GM18951 (cell line): ENCODE measurements around the gene OR2M2.

Experiments
- POLR2A ChIP-seq: IDR thresholded peaks from 4 replicates; pipeline ENCODE4 v1.6.1; 2011; ENCODE audit warnings: mild to moderate bottlenecking; ENCODE audit not compliant: insufficient read length, insufficient read depth; ENCODE audit errors: extremely low read depth
- in situ Hi-C: fragments of 300-500 bp; cut with MboI; formaldehyde crosslinking; loops from one replicate; pipeline ENCODE4 v1.12.0; 2022; ENCODE audit warnings: low sequenced_read_pairs, mixed read lengths, inconsistent platforms; ENCODE audit not compliant: unreplicated experiment

The OR2M2 gene, protein sequence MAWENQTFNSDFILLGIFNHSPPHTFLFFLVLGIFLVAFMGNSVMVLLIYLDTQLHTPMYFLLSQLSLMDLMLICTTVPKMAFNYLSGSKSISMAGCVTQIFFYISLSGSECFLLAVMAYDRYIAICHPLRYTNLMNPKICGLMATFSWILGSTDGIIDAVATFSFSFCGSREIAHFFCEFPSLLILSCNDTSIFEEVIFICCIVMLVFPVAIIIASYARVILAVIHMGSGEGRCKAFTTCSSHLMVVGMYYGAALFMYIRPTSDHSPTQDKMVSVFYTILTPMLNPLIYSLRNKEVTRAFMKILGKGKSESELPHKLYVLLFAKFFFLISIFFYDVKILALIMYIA

DNA sequence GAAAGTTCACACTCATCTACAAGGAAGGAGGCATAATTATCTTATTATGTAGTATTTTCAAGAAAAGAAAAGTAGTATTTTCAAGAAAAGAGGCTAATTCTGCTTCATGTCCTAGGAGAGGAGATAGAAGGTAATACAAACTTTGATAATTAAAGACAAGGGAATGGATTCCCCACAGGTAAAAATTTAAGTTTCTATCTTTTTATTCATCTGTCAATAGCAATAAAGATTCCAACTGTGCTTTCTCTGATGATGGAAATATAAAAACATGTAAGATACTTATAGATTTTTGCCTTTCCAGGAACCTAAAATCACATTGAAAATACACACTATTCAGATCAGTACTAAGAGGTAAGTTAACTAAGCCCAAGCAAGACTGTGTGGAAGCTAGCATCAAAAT lies at the start of gene OR2M2:
Gene OR2M2 (plus strand): TSS at position 301 of the 400 bp plus-strand sequence. CDS start 5,165 bp downstream, outside the sequence.
- in situ Hi-C loops: no loop called here

GRCh38 chr1:248127653-248128052 lies 47.0 kb upstream of the OR2M2 start:
- TF ChIP-seq POLR2A: no peak
- in situ Hi-C loops: no loop called here

More for the DNA sequence above, at the start of gene OR2M2:
- no peak for TF ChIP-seq POLR2A

DNA sequence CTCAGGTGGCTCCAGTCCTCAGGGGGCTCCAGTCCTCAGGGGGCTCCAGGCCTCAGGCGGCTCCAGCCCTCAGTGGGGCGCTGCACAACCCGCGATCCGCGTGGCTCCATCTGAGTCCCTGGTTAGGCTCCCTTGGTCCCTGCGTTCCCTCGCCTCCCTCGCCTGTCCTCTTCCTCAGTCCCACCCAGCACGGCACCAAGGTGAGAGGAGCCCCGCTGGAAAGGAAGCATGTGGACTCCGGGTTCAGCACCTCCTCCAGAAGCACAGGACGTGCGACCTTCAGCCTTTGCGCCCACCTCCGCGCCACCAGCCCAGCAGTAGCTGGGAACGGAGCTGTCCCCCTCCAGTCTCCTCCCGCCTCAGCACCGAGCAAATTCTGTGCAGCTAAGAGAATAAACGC lies 37.8 kb upstream of the OR2M2 start:
- in situ Hi-C loops: no loop called here
- TF ChIP-seq POLR2A: no peak

- in situ Hi-C loops: no loop called here
Measured at GRCh38 chr1:248140846-248141245, 33.8 kb upstream of the OR2M2 start.

DNA sequence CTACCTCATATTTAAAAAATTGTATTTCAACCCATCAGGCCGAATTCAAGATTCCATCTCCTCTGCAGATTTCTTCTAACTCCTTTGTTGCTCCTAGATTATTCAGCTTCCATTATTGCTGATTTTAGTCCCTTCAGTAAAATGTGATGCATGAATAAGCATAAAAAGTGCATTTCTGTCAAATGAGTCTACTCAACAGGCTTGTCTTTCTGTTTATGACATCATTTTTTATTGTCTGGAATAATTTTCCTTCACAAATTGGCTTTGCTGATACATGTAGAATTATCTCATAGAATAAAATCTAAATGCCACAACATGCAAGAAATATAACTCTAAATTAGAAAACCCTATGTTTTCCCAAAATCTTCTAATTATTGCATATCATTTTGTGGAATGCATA lies 31.3 kb upstream of the OR2M2 start:
- in situ Hi-C loops: no loop called here
- no peak for TF ChIP-seq POLR2A

More at GRCh38 chr1:248140846-248141245, 33.8 kb upstream of the OR2M2 start:
- no peak for TF ChIP-seq POLR2A

DNA sequence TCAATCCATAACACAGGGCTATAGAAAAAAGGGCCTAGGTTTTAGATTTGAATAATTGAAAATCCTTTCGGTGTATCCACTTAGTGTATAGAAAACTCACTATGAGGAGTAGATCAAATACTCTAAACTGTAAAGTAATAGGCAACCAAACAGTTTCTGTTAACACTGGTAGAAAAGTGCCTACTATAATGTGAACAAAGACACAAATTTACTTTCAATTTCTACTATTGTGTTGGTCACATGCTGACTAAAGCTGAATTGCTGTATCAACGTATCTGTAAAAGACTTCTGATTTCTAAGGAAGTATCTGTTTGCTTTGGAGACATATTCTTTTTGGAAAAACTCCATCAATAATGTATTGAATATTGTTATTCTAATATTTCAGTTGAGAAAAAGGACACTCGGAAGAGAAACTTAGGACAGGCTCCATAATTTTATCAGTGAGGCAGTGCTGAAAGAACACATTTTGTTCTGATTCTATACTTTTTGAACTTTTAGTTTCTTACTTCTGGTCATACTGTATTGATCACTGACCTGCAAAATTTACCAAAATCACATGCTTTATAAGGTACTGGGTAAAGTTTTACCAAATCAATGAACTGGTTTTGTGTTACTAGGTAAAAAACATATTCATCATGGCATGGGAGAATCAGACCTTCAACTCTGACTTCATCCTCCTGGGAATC lies 30.0 kb upstream of the OR2M2 start, which contains the start of gene OR2M5:
Gene OR2M5 (plus strand): TSS at position 636 of the 686 bp plus-strand sequence. CDS start 0 bp downstream, at position 636.
- in situ Hi-C loops: no loop called here
- TF ChIP-seq POLR2A: no peak

DNA sequence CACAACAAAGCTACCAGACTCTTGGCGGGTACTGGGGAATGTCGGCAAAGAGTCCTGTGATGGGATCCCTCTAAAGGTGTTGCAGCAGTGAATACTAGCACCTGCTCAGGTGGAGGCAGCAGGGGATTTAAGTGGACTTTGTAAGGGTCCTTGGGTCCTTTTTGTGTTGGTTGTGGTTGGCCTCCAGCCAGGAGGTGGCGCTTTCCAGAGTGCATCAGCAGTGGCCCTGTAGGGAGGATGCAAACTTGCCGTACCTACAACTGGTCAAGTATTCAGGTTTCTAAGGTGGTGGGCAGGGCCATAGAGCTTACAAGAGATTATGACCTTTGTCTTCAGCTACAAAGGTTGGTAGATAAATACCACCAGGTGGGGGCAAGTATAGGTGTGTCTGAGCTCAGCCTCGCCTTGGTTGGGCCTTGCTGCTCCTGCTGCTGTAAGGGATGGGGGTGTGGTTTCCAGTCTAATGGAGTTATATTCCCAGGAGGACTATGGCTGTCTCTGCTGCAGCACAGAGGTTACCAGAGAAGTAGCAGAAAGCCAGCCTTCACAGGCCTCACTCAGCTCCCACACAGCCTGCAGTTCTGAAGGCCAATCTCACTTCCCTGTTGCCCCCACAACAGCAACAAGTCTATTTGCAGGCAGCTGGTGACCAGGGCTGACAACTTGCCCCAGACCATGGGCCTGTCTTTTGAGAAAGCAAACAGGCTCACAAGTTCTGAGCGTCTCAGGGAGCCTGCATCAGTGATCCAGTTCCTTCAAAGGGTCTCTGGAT lies 22.4 kb upstream of the OR2M2 start:
- in situ Hi-C loops: no loop called here
- TF ChIP-seq POLR2A: no peak

GRCh38 chr1:248155927-248156326 lies 18.7 kb upstream of the OR2M2 start:
- no peak for TF ChIP-seq POLR2A
- in situ Hi-C loops: no loop called here

DNA sequence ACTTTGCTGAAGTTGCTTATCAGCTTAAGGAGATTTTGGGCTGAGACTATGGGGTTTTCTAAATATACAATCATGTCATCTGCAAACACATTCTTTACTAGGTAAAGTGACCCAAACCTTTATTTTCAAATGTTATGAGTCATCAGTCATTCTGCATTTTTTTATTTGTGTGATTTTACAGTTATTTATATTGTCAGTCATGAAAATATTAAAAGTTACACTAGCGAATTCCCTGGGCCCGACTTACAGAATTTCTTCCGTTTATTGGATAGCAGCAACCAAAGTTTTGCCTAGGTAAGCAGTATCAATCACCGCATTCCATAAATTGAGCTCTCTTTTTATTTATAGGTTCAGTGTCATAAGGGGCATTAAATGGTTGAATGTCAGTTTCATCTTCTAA lies 15.9 kb upstream of the OR2M2 start:
- in situ Hi-C loops: no loop called here
- no peak for TF ChIP-seq POLR2A

- in situ Hi-C loops: no loop called here
- TF ChIP-seq POLR2A: no peak
Measured at GRCh38 chr1:248164031-248164430, 10.6 kb upstream of the OR2M2 start.

DNA sequence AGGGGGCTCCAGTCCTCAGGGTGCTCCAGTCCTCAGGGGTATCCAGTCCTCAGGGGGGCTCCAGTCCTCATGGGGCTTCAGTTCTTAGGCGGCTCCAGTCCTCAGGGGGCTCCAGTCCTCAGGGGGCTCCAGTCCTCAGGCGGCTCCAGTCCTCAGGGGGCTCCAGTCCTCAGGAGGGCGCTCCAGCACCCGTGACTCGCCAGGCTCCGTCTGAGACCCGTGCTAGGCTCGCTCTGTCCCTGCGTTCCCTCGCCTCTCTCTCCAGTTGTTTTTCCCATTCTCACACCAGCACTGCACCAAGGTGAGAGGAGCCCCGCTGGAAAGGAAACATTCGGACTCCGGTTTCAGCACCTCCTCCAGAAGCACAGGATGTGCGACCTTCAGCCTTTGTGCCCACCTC lies 9.4 kb upstream of the OR2M2 start:
- in situ Hi-C loops: no loop called here
- no peak for TF ChIP-seq POLR2A

- no peak for TF ChIP-seq POLR2A
- in situ Hi-C loops: no loop called here
Measured at GRCh38 chr1:248183996-248184395, 9.4 kb downstream of the OR2M2 start.

GRCh38 chr1:248187363-248187762 lies 12.7 kb downstream of the OR2M2 start:
- in situ Hi-C loops: no loop called here
- TF ChIP-seq POLR2A: no peak

DNA sequence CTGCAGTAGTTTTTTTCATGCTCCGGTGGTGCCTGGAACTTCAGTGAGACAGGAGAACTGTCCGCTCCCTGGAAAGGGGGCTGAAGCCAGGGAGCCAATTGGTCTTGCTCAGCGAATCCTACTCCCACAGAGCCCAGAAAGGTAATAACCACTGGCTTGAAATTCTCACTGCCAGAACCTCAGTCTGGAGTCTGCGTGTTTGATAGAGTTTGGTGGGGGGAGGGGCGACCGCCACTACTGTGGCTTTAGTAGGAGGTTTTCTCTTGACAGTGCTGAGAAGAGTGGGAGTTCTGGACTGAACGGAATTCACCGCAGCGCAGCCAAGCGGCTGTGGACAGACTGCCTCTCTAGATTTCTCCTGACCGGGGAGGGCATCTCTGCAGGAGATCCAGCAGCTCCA lies 14.4 kb downstream of the OR2M2 start:
- in situ Hi-C loops: no loop called here
- TF ChIP-seq POLR2A: no peak

- in situ Hi-C loops: no loop called here
- TF ChIP-seq POLR2A: no peak
Measured at GRCh38 chr1:248194117-248194516, 19.5 kb downstream of the OR2M2 start.
